GM23248 (cell line): ENCODE measurements around the gene KLF15.

Source experiments
- EZH2 ChIP-seq: fragments of 200-600 bp; sonication (generic); IDR thresholded peaks from 2 replicates; pipeline ENCODE4 v1.6.1; 2018; ENCODE audit warnings: antibody characterized with exemption, mild to moderate bottlenecking; ENCODE audit not compliant: insufficient read depth, poor library complexity, severe bottlenecking
- EZH2phosphoT487 ChIP-seq: fragments of 200-600 bp; sonication (generic); IDR thresholded peaks from 2 replicates; pipeline ENCODE4 v1.6.1; 2018; ENCODE audit warnings: antibody characterized with exemption, moderate library complexity, mild to moderate bottlenecking, low read depth; ENCODE audit not compliant: insufficient read depth

- no peak for TF ChIP-seq EZH2phosphoT487
- no peak for TF ChIP-seq EZH2
Observed at GRCh38 chr3:126340081-126340511, 17.1 kb downstream of the KLF15 start.
